NCI-H2171 (cell line): Measurements from ENCODE around the gene HSD17B10.
"Not testable (repeated sequence)": the region's sequence is repeated elsewhere in the genome, so short reads cannot be mapped to it uniquely, and the experiment has no call there.

Experiments used
- DNase-seq: peaks from one replicate; lab custom pipeline; 2025; lab: John Stamatoyannopoulos, UW

HSD17B10 gene

GRCh38 chrX:53433651-53434639 is at the start of gene HSD17B10:
Gene HSD17B10, minus strand, starts transcription at chrX:53434370. Its CDS starts 25 bp downstream, at chrX:53434345.
- DNase-seq, result peak; percentile 82

- DNase-seq, result no peak
Observed at GRCh38 chrX:53483416-53483815, 49.2 kb upstream of the HSD17B10 start.

- DNase-seq, result peak; percentile 18
Observed at GRCh38 chrX:53481816-53482465, 47.8 kb upstream of the HSD17B10 start.

- DNase-seq, result peak; percentile 0
Observed at GRCh38 chrX:53481093-53481492, 46.9 kb upstream of the HSD17B10 start.

- DNase-seq, result no peak
Observed at GRCh38 chrX:53479301-53479700, 45.1 kb upstream of the HSD17B10 start.

- no peak for DNase-seq
Observed at GRCh38 chrX:53476371-53476770, 42.2 kb upstream of the HSD17B10 start.

- DNase-seq, result no peak
Observed at GRCh38 chrX:53474707-53475106, 40.5 kb upstream of the HSD17B10 start.

- DNase-seq, result no peak
Observed at GRCh38 chrX:53471346-53471745, 37.2 kb upstream of the HSD17B10 start.

- not testable (repeated sequence) for DNase-seq
Observed at GRCh38 chrX:53468659-53469058, 34.5 kb upstream of the HSD17B10 start.

- no peak for DNase-seq
Observed at GRCh38 chrX:53458082-53458481, 23.9 kb upstream of the HSD17B10 start.

- DNase-seq, result no peak
Observed at GRCh38 chrX:53456254-53456653, 22.1 kb upstream of the HSD17B10 start.

- DNase-seq, result no peak
Observed at GRCh38 chrX:53452812-53453211, 18.6 kb upstream of the HSD17B10 start.

- no peak for DNase-seq
Observed at GRCh38 chrX:53449632-53450031, 15.5 kb upstream of the HSD17B10 start.

- no peak for DNase-seq
Observed at GRCh38 chrX:53447441-53447840, 13.3 kb upstream of the HSD17B10 start.

GRCh38 chrX:53445977-53446376 is 11.8 kb upstream of the HSD17B10 start:
- no peak for DNase-seq

- no peak for DNase-seq
Observed at GRCh38 chrX:53442322-53442631, 8.1 kb upstream of the HSD17B10 start.

GRCh38 chrX:53441531-53442321 is 7.6 kb upstream of the HSD17B10 start:
- DNase-seq, result peak; percentile 58

- DNase-seq, result peak; percentile 6
Observed at GRCh38 chrX:53440621-53441517, 6.7 kb upstream of the HSD17B10 start.

GRCh38 chrX:53440101-53440500 is 5.9 kb upstream of the HSD17B10 start:
- peak; percentile 32 for DNase-seq

- DNase-seq, result no peak
Observed at GRCh38 chrX:53438832-53439230, 4.7 kb upstream of the HSD17B10 start.

GRCh38 chrX:53438174-53438831 is 4.1 kb upstream of the HSD17B10 start:
- DNase-seq, result no peak
